Measurements from ENCODE around the gene AP2M1.
A peak's percentile ranks its signal among the peaks of the same experiment; 100 is the strongest.

The AP2M1 gene

DNA sequence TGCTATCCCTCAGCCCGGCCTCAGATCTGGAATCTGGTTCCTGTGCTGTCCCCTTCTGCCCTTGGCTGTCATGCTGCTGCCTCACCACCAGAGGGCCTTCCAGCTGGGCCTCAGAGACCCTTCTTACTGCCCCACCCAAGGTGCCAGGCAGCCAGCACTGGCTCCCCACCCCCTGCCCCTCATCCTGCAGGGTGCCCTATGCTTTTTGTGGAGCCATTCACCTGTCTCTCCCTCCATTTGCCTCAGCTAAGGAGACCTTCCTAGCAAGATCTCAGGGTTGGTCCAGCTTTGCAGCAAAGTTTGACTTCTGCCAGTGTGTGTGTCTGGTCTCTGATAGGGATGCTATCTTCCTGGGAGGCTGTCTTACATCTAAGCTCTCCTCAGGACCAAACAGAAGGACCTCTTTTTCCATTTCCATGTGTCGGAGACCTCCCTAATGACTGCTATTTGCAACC lies 52.9 kb downstream of the AP2M1 start:
- no peak for TF ChIP-seq ZFX (IDR thresholded peaks at IDR 0.05)
- TF ChIP-seq, protein P1, sequence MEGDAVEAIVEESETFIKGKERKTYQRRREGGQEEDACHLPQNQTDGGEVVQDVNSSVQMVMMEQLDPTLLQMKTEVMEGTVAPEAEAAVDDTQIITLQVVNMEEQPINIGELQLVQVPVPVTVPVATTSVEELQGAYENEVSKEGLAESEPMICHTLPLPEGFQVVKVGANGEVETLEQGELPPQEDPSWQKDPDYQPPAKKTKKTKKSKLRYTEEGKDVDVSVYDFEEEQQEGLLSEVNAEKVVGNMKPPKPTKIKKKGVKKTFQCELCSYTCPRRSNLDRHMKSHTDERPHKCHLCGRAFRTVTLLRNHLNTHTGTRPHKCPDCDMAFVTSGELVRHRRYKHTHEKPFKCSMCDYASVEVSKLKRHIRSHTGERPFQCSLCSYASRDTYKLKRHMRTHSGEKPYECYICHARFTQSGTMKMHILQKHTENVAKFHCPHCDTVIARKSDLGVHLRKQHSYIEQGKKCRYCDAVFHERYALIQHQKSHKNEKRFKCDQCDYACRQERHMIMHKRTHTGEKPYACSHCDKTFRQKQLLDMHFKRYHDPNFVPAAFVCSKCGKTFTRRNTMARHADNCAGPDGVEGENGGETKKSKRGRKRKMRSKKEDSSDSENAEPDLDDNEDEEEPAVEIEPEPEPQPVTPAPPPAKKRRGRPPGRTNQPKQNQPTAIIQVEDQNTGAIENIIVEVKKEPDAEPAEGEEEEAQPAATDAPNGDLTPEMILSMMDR (conservative IDR thresholded peaks at IDR 0.05), result peak; percentile 97
- H3K27ac ChIP-seq, result no peak overlapping the region

DNA sequence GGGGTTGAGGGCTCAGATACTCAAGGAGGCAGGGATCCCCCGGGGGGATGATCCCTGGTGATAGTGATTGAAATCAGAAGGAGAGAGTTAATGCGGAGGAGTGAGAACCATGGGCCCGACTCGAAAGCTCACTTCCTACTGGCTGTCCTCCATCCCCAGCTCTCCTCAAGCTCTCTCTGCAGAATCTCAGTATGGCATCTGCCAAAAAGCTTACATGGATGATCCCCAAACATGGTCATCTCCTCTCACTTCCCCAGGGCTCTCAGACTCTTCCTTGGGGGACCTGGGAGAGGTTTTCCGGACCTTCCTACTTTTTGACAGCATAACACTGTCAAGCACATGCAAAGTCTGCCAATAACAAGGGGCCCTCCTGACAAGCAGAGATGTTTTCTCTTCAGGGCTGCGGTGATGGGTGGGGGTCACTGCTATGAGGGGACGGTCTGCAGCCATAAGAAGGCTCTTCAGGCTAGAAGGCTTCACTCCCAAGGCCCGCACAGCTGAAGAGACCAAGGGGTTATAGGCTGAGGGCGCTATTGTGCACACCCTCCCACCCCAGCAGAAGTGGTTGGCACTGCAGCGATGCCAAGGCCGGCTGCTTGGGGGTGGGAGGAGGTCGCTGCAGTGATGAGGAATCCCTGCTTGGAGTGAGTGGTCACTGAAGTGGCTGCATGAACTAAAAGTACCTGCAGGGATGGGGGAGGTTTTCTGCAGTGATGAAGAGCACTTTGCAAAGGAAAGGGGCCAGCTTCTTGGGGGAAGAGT lies 53.9 kb downstream of the AP2M1 start:
- no peak for TF ChIP-seq ZFX (IDR thresholded peaks at IDR 0.05)
- TF ChIP-seq, protein P1 (conservative IDR thresholded peaks at IDR 0.05), result no peak
- H3K27ac ChIP-seq, result no peak overlapping the region

DNA sequence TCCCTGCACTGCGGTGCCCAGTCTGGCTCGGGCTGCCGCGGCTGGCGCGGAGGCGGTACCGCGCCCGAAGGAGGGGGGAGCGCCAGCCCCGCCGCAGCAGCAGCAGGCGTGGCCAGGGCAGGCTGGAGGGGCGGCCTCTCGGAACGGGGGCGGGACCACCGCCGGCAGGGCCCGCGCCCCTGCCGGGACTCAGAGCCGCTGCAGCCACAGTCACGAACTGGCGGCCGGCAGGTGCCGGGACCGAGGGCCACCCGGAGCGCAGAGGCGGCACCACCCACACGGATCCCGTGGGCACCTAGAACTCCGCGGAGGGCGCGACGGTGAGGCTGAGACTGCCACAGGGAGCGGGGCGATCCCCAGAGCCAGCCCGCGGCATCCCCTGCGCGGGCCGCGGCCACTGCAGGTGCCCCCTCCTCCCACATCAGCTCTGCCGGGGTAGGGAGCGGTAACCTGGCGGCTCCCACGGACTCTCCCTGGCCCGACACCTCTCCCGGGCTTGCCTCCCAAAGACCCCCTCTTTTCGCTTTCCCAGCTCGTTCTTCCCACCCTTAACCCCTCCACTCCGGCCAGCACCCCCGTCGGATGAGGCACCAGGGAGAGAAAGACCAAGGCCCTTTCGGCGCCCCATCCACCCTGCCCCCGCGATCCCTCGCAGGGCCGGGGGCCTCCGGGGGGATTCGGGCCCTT lies 54.9 kb downstream of the AP2M1 start, which contains the start of gene VWA5B2:
Gene VWA5B2, plus strand, starts transcription at position 192 of the 687 bp plus-strand sequence. CDS start 944 bp downstream, outside the sequence.
- TF ChIP-seq, protein P1 (conservative IDR thresholded peaks at IDR 0.05), result no peak; the same call in 1 of the 2 replicates
- no peak for TF ChIP-seq ZFX (IDR thresholded peaks at IDR 0.05)
- H3K27ac ChIP-seq, result peak within 1 kb of the TSS; percentile 1; the same call in 1 of the 2 replicates

DNA sequence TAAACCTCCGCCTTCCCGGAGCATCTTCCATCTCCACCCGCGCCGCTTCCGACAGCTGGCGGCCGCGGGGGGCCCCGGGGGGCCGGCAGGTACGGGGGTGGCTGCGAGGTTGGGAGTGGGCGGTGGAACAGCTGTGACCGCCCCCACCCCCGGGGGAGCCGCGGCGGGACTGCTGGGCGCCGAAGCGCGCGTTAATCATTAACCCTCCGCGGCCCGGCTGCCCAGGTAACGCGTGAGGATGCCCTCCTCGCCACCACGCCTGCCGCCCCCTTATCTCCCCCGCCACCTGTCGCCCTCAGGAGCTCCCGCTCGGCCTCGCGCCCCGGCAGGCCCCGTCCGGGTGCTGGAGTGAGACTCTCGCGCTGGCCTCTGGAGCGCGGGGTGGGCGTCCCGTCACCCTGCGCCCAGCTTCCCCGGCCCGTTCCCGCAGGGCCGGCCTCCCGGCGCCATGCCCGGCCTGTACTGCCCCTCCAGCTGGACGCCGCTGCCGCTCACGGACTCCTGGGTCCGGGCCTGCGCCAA lies 55.5 kb downstream of the AP2M1 start:
- peak overlapping the region; percentile 1; the same call in 1 of the 2 replicates for H3K27ac ChIP-seq
- TF ChIP-seq ZFX (IDR thresholded peaks at IDR 0.05), result no peak
- TF ChIP-seq, protein P1 (conservative IDR thresholded peaks at IDR 0.05), result no peak

DNA sequence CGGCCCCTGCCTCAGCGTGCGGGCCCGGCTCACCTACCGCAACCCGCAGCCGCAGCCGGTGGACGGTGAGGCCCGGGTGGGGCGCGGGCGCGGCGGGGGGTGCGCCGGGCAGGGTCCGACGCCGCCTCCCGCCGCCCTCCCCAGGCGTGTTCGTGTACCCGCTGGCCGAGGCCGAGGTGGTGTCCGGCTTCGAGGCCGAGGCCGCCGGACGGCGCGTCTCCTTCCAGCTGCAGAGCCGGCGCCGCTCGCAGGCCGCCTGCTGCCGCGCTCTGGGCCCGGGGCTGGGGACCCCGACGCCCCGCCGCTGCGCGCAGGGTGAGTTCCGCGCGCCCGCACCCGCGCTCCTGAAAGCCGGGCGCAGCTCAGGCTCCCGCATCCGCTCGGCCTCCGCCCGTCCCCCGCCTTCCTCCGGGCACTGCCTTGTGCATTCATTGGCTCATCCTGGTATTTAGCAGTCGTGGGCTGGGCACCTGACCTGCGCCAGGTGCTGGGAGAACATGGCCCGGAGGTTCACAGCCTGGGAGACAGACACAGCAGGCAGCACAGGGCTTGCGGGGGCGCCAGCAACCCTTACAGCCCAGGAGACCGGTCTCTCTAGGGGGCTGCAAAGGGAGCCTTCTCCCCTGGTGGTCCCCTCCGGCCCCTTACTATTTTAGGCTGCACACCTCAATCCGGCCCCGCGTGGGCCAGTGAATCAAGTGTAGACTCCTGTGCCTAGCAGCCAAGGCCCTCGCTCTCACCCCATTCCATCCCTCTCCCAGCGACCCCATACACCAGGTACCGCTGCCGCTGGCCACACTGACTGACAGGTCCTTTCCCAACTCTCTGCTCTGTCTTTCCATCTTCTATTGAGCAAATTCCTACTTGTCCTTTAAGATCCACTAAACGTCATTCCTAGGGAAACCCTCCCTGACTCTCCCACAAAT lies 56.2 kb downstream of the AP2M1 start:
- H3K27ac ChIP-seq, result peak overlapping the region; percentile 1; the same call in 1 of the 2 replicates
- peak; percentile 51; the same call in 1 of the 2 replicates for TF ChIP-seq ZFX (IDR thresholded peaks at IDR 0.05)
- TF ChIP-seq, protein P1 (conservative IDR thresholded peaks at IDR 0.05), result no peak

DNA sequence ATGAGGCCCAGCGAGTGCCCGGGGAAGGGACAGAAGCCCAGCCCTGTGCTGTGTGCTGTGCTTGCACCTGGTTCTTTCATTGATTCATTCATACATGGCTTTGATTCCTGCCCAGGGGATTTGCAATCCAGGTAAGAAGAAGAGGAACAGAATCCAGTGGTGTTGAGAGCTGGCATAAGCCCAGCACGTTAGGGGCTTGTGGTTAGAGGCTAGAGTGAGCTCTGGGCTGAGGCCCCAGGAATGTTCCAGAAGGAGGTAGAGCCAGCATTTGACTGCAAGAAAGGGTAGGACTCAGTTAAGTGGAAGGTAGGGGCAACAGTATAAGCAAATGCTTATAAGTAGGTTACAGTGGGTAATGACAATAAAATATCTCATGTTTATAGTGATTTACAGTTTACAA lies 57.0 kb downstream of the AP2M1 start:
- H3K27ac ChIP-seq, result no peak overlapping the region
- TF ChIP-seq, protein P1 (conservative IDR thresholded peaks at IDR 0.05), result no peak
- no peak for TF ChIP-seq ZFX (IDR thresholded peaks at IDR 0.05)

Data from C4-2B (cell line).